NCI-H345 (cell line): ENCODE data around the gene KLHL35.
"Not testable (repeated sequence)": the region's sequence is repeated elsewhere in the genome, so short reads cannot be mapped to it uniquely, and the experiment has no call there.

ENCODE experiments used
- DNase-seq: peaks from one replicate; lab custom pipeline; 2025; lab: John Stamatoyannopoulos, UW

The KLHL35 gene

GRCh38 chr11:75389925-75390324, 43.1 kb downstream of the KLHL35 start:
- DNase-seq, result peak; percentile 10

- DNase-seq, result no peak
These were observed 43.8 kb downstream of the KLHL35 start for GRCh38 chr11:75389276-75389605.

- DNase-seq, result peak; percentile 92
These were observed 44.4 kb downstream of the KLHL35 start for GRCh38 chr11:75388386-75389275.

- no peak for DNase-seq
These were observed 45.2 kb downstream of the KLHL35 start for GRCh38 chr11:75387736-75388294.

GRCh38 chr11:75386942-75387630, 45.9 kb downstream of the KLHL35 start:
- no peak for DNase-seq

GRCh38 chr11:75384438-75385080, 48.4 kb downstream of the KLHL35 start:
- DNase-seq, result peak; percentile 75

GRCh38 chr11:75383246-75383645, 49.8 kb downstream of the KLHL35 start:
- no peak for DNase-seq

- DNase-seq, result no peak
These were observed 52.1 kb downstream of the KLHL35 start for GRCh38 chr11:75380716-75381420.

- DNase-seq, result no peak
These were observed 52.8 kb downstream of the KLHL35 start for GRCh38 chr11:75380245-75380644.

GRCh38 chr11:75378776-75379175, 54.2 kb downstream of the KLHL35 start:
- not testable (repeated sequence) for DNase-seq

GRCh38 chr11:75376175-75376574, 56.8 kb downstream of the KLHL35 start:
- no peak for DNase-seq

- DNase-seq, result no peak
These were observed 57.4 kb downstream of the KLHL35 start for GRCh38 chr11:75375626-75376025.

GRCh38 chr11:75374646-75375045, 58.4 kb downstream of the KLHL35 start:
- DNase-seq, result no peak

GRCh38 chr11:75373201-75373600, 59.8 kb downstream of the KLHL35 start:
- no peak for DNase-seq
